Fibroblast of skin of left biceps (primary cell): ENCODE data around the gene TOM1L2.

Experiments
- DNase-seq, 2 experiments: peaks; one replicate each; pipeline ENCODE4 v3.0.0-alpha.2; 2013; ENCODE audit warnings: low read depth in 2 of 2

Gene TOM1L2

GRCh38 chr17:17849147-17849820, 122.9 kb downstream of the TOM1L2 start:
- no peak for DNase-seq

GRCh38 chr17:17848311-17849082, 123.7 kb downstream of the TOM1L2 start:
- no peak for DNase-seq

- no peak for DNase-seq
These were observed 124.5 kb downstream of the TOM1L2 start for GRCh38 chr17:17847726-17848125.

GRCh38 chr17:17847118-17847689, 125.0 kb downstream of the TOM1L2 start:
- DNase-seq, result no peak

- DNase-seq, result no peak
These were observed 125.6 kb downstream of the TOM1L2 start for GRCh38 chr17:17846645-17847044.

GRCh38 chr17:17846003-17846402, 126.2 kb downstream of the TOM1L2 start:
- DNase-seq, result no peak

GRCh38 chr17:17845046-17845775, 127.0 kb downstream of the TOM1L2 start:
- no peak for DNase-seq

- DNase-seq, result no peak
These were observed 127.7 kb downstream of the TOM1L2 start for GRCh38 chr17:17844500-17844899.

GRCh38 chr17:17844079-17844478, 128.1 kb downstream of the TOM1L2 start:
- DNase-seq, result no peak

- DNase-seq, result no peak
These were observed 129.1 kb downstream of the TOM1L2 start for GRCh38 chr17:17843096-17843495.

GRCh38 chr17:17842111-17842876, 129.9 kb downstream of the TOM1L2 start:
- DNase-seq, result no peak

- DNase-seq, result no peak
These were observed 130.6 kb downstream of the TOM1L2 start for GRCh38 chr17:17841601-17842025.

- no peak for DNase-seq
These were observed 131.2 kb downstream of the TOM1L2 start for GRCh38 chr17:17840751-17841591.

- DNase-seq, result peak; percentile 42 to 44
These were observed 132.2 kb downstream of the TOM1L2 start for GRCh38 chr17:17839791-17840707.

GRCh38 chr17:17837966-17838962, 133.9 kb downstream of the TOM1L2 start:
- no peak for DNase-seq

GRCh38 chr17:17837380-17837821, 134.8 kb downstream of the TOM1L2 start:
- no peak for DNase-seq

GRCh38 chr17:17836818-17837379, 135.3 kb downstream of the TOM1L2 start, which contains the start of gene SREBF1:
Gene SREBF1, minus strand, starts transcription at chr17:17836986. Its CDS starts 169 bp downstream, at chr17:17836817.
- DNase-seq, result no peak
